GM19324 (cell line): ENCODE results near the gene LUZP4.
"Not testable (repeated sequence)": the region's sequence is repeated elsewhere in the genome, so short reads cannot be mapped to it uniquely, and the experiment has no call there.

Source experiments
- ATAC-seq: cut with Tn5 transposase; IDR thresholded peaks from one replicate; pipeline ENCODE4 v1.9.1; 2021; ENCODE audit warnings: mild to moderate bottlenecking, moderate library complexity; ENCODE audit not compliant: unreplicated experiment, low FRiP score

The LUZP4 gene

GRCh38 chrX:115289465-115289864 lies at the start of gene LUZP4:
Gene LUZP4 (plus strand): TSS chrX:115289715. CDS start chrX:115289760, 45 bp downstream.
- no peak for ATAC-seq

- ATAC-seq, result no peak
Observed at GRCh38 chrX:115251458-115252233, 37.9 kb upstream of the LUZP4 start.

- no peak for ATAC-seq
Observed at GRCh38 chrX:115255003-115255402, 34.5 kb upstream of the LUZP4 start.

GRCh38 chrX:115257711-115258110 lies 31.8 kb upstream of the LUZP4 start:
- ATAC-seq, result no peak

- ATAC-seq, result no peak
Observed at GRCh38 chrX:115259238-115259875, 30.2 kb upstream of the LUZP4 start.

GRCh38 chrX:115260330-115260729 lies 29.2 kb upstream of the LUZP4 start:
- ATAC-seq, result no peak

- ATAC-seq, result no peak
Observed at GRCh38 chrX:115261148-115261547, 28.4 kb upstream of the LUZP4 start.

- ATAC-seq, result no peak
Observed at GRCh38 chrX:115264009-115264408, 25.5 kb upstream of the LUZP4 start.

- ATAC-seq, result no peak
Observed at GRCh38 chrX:115266300-115266699, 23.2 kb upstream of the LUZP4 start.

GRCh38 chrX:115268421-115268820 lies 21.1 kb upstream of the LUZP4 start:
- ATAC-seq, result no peak

GRCh38 chrX:115269051-115269683 lies 20.3 kb upstream of the LUZP4 start:
- ATAC-seq, result no peak

GRCh38 chrX:115284877-115285276 lies 4.6 kb upstream of the LUZP4 start:
- no peak for ATAC-seq

- ATAC-seq, result no peak
Observed at GRCh38 chrX:115297189-115297588, 7.7 kb downstream of the LUZP4 start.

- no peak for ATAC-seq
Observed at GRCh38 chrX:115311139-115311538, 21.6 kb downstream of the LUZP4 start.

GRCh38 chrX:115311601-115312001 lies 22.1 kb downstream of the LUZP4 start:
- ATAC-seq, result no peak

- no peak for ATAC-seq
Observed at GRCh38 chrX:115318139-115318538, 28.6 kb downstream of the LUZP4 start.

GRCh38 chrX:115322375-115322774 lies 32.9 kb downstream of the LUZP4 start:
- no peak for ATAC-seq

GRCh38 chrX:115324194-115324593 lies 34.7 kb downstream of the LUZP4 start:
- ATAC-seq, result no peak

- not testable (repeated sequence) for ATAC-seq
Observed at GRCh38 chrX:115329282-115329681, 39.8 kb downstream of the LUZP4 start.

GRCh38 chrX:115330498-115331168 lies 41.1 kb downstream of the LUZP4 start:
- no peak for ATAC-seq

- ATAC-seq, result no peak
Observed at GRCh38 chrX:115332832-115333231, 43.3 kb downstream of the LUZP4 start.
